Measurements from ENCODE around the gene FADS6.

Gene FADS6

DNA sequence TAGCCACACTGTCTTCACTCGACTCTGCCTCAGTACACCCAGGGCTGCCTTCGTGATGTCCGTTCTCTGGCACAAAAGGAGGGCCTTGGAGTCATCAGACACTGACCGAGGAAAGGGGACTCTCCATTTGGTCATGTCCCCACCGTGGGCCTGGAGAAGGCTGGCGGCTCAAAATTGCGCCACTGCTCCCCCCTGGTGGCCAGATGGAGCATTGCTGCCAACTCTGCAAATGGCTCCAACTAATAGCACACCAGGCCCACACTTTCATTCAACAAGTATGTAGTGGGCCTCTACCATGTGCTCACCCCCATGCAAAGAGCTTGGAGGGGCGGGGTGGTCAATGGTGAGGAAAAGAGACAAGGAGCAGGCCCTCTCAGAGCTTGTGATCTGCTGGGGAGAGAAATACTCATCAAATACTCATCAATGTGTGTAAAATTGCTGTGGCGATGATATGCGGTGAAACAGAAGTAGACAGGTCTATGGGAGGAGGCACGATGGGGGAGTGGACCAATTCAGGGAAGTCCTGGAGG is 28.5 kb downstream of the FADS6 start:
- peak; percentile 84 for DNase-seq

DNA sequence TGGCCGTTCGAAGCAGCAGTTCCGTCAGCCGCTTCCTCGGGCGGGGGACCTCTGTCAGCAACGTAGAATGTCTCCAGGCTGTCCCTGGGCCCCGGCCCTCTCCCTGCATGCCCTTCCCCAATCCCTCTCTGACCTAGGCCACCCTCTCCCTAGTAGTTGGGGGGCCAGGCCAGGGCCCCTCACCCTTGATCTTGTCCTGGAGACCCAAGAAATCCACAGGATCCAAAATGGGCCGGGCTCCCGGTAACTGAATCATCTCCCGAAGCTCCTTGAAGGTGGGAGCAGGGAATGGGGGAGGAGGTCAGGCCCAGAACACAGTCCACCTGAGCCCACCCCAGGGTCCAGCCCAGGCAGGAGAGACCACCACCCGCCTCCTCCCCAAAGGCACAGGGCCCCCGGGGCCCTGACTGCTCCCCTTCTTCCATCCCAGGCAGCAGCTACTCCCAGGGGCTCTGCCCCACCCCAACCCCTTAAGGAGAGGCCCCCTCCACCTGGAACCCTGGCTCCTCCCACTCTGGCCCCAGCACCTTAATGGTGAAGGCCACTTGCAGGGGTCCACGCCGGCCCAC is 29.1 kb downstream of the FADS6 start:
- no peak for DNase-seq

DNA sequence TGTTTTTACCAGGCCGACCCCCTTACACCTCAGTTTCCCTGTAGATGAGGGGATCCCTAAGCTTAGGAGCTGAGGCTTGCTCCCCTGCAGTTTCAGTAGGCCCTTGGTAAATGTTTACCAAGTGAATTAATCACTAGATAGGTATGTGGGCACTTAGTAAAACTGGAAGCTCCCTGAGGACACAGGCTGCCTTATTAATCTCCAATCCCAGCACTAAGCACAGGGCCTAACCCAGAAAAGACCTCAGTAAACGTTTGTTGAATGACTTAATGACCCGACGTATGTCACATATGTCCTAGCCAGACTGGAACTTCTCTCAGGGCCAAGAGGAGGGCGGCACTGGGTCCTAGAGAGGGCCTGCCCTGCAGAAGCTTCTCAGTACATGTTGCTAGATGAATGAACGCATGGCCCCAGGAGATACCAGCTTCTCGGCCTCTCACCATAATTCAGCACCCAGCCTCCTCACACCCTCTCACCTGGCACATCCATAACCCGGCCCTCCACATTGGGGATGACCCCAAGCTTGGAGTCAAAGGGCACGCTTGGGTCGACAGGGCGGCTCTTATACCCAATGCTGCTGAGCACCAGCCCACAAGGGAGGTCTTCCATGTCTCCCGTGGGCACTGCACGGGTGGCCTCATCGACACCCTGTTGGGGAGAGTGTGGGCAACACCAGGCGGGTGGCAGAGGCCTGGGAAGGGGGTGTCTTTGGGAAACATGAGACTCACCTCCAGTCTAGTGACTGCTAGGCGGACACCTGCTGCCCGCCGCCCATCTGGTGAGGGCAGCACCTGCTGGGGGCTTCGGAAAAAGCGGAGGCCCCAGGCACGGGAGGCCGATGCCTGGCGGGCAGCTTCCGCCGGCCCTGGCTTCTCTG is 29.8 kb downstream of the FADS6 start:
- DNase-seq = no peak

DNA sequence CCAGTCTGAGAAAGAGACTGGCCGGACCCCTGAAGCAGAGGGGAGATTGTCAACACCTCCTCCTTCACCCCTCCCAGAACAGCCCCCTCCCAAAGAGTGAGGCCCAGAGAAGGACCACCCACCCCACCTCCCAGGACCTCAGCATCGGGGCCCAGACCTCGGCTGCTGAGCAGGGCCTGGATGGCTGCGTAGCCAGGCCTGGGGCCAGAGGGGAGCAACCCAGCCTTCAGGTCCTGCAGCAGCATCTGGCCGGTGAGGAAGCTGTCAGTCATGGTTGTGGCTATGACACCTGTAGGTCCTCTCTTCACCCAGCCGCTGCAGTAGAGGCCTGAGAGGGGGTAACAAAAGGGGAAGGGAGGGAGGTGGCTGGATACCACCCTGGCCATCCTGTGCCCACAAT is 30.5 kb downstream of the FADS6 start:
- DNase-seq = peak; percentile 31

DNA sequence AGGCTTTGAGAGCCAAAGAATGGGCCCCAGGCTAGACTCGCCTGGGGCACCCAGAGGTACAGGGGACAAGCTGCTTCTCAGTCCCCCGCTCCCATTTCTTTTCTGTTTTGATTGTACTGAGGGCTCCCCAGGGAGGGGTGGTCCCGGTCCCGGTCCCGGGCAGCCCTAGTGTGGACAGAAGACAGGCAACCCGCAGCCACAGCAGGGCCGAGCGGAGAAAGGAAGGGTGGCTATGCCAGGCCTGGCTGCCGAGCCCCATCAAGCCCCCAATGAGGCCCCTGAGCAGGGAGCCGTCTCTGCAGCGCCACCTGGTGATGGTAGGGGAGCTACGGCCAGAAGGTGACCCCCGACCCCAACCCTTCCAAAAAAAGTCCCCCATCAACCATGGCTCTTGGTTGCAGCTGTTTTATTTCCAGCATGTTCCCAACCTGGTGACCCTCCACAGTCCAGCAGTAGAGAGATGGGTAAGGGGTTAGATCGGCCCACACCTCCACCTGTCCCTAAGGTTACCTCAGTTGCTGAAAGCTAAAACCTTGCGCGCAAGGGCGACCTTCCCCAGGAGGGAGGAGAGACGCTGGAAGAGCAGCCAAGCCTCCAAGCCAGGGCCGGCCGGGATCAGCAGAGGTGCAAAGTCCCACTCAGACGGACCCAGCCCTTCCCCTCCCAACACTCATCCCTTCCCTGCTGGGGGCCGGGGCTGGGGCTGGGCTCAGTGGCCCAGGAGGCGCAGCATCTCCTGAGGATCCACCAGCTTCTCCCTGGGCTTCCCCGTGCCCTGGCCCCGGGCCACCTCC is 31.1 kb downstream of the FADS6 start:
- DNase-seq = peak; percentile 68

DNA sequence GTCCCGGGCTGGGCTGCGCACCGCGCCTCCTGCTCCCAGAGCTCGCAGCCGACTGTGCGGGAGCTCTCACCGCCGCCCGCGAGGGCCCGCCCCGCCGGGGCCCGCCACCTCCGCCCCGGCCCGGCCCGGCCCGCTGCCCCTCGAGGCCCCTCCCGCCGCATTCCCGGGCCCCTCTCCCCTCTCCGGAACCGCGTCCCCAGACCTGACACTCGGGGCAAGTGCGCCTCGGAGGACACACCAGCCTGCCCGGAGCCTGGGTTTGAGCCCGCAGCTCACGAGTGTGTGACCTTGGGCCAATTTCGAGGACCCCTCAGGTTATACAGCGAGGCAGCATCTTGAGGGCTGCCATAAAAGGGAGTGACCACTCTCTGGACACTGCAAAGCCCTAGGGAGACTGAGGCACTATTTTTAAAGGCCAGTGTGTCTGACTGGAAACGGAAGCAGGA is 31.7 kb downstream of the FADS6 start:
- peak; percentile 46 for DNase-seq

DNA sequence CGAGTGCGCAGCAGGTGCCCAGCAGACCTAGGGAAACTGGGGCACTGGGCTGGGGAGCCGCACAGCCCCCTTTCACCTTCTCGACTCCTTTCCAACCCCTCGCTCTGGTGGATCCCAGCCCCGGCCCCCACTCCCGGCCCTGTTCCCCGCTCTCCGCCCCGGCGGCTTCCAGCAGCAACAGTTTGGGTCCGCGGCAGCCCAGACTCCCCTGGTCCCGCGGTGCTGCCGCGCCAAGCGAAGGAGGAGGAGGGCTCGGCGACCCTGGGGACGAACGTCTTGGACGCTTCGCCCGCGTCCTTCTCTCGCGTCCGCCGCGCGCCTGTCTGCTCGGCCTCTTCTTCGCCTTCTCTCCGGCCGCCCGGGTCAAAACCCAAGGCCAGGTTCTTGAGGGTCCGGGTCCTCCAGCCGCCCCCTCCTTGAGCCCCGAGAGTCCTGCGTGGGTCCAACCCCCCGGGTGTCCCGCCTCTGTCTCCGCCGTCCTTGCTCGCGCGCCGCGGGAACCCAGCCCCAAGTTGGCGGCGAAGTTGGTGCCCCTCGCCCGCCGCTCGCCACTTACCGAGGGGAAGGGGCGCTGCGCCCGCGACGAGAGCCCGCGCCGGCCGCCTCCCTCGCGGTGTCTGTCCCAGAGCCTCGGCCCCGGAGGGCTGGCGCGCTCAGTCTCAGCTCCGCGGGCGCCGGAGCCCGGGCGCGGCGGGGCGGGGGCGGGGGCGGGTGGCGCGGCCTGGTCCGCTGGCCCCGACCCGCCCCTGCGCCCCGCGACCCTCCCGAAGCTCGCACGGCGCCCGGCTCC is 32.4 kb downstream of the FADS6 start:
- DNase-seq = peak; percentile 33

DNA sequence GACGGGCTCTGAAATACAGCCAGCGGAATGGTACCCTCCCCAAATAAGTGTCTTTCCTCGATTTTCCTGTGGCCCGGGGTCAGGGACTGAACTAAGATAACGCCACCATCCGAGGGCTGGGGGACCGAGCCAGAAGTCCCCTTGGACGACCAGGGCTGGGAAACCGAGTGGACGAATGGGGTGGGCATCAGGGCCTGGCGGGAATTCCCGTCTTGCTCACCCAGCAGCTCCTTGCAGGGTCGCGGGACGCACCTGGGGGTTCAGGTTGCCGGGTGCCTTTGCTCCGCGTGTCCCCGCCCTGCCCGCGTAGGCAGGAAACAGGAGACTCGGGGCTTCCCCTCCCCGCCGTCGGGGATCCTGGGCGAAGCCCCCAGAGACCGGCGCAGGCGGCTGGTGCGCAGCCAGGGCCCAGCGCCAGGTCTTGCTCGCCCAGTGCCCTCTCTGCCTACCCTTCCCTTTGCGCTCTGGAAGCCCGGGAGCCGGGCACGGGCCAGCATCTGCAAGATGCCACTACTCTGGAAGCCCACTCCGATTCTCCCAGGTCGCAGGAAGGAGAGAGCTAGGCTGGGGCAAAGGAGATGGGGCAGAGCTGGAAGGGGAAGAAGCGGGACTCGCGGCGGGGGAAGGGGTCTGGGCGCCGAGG is 33.1 kb downstream of the FADS6 start:
- DNase-seq = peak; percentile 50

DNA sequence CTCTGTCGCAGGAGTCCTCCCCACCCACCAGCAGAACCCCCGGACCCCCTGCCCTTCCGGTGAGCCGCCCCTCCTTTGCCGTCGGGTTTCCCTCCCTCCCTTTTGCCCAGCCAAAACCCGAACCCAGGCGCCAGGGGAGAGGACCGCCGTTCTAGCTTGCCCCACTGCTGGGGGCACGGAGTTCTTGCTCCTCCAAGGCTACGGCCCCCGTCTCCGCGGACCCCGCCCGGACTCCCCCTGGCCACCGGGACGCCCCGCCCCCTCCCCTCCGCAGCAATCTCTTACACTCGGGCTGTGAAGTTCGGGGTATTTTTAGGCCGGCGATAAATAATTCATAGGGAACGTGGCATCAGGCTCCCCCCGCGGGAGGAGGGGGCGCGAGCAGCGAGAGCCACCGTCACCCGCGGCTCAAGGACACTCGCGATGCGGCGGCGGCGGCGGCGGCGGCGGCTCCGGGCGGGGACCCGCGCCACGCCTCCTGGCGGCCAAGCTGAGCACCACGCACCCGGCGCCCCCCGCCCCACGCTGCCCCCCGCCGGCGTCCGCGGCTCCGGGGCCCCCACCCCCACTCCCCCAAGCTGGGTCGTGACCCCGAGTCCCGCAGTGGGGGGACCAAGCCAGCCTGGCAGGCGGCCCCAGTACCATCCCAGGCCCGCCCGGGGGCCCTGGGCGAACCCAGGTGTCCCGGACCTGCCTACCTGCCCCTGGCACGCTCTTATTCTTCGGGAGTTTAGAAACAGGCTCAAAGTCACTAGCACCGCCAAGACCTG is 33.8 kb downstream of the FADS6 start, which contains the start of gene GRIN2C:
GRIN2C (minus strand) TSS at position 427 of the 770 bp plus-strand sequence. CDS start 4,793 bp downstream, outside the sequence.
- DNase-seq = peak; percentile 55

DNA sequence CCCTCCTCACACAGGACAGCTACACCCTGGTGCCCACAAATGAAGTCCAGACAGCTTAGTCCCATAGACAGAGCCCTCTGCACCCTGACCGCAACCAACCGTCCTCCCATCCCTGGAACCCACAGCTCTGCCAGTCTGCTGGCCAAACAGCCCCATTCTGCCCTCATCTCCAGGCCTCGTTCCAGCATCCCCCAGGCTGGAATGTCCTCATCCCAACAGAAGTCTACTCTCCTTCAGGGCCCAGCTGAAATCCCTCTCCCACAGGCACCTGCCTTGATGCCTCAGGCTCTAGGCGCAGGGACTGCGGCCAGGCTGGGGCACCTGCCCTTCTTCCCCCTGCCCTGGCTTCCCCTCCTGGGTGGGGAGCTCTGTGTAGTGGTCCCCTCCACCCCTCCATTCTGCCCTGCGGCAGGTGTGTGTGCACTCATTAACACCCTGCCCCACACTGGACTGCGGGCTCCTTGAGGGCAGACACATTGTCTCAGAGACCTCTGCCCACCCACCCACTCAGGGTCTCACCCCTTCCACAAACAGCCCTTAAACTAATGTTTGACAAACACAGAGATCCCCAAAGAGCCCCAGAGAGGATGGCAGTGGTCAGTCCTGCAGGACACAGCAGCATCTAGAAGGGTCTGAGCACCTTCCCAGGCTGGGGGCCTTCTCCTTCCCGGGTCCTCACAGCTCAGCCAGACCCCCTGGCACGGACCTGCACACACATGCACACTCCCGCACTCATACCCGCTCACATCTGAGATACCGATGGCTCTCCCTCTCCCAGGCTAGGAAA is 34.6 kb downstream of the FADS6 start:
- no peak for DNase-seq

DNA sequence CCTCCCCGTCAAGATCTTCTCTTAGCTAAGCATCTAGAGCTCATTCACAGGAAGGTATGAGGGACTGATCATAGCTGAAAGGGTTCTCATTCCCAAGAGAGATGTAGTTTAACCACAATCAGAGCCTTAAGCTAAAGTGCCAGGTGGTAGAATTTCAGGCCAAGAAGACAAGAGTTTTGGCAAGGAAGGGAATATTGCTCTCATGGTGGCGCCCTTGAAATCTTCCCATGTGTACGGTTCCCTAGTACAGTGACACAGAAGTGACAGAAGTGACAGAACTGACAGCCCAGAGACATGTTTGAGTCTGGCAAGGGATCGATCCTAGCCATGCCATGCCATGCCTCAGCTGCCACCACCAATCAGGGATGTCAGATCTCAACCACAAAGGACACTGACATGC is 36.2 kb downstream of the FADS6 start:
- DNase-seq = no peak

DNA sequence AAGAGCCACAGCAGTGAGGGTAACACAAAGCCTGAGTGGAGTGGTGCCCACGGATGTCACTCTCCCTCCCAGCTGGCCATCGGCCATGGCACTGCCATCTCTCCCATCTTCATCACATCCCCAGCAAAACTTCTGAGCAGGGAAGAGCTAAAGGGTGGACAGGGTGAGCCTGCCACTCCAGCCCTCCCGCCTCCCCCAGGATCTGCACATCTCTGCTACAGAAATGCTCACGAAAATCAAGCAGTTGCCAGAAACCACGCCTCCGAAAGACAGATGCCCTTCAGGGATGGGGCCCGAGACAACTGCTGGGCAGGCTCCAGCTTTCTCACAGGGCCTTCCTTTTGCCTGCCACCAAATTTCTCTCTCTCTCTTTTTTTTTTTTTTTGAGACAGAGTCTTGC is 37.3 kb downstream of the FADS6 start:
- no peak for DNase-seq

DNA sequence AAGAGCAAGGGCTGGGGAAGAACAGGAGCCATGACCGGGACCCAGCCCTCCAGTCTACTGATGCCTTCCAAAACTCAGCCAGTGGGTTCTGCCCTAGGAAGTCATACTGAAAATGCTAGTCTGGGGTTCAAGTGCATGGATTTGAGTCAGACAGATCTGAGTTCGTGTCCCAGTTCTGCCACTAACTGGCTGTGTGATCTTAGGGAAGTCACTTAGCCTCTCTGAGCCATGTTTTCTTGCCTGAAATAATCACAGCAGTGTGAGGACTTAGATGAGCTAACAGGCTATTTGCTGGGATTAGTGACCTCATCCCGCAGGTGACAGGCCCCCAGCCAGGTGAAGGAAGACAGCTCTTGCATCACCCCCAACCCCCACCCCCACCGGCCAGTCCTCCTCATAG is 38.1 kb downstream of the FADS6 start:
- DNase-seq = peak; percentile 38

DNA sequence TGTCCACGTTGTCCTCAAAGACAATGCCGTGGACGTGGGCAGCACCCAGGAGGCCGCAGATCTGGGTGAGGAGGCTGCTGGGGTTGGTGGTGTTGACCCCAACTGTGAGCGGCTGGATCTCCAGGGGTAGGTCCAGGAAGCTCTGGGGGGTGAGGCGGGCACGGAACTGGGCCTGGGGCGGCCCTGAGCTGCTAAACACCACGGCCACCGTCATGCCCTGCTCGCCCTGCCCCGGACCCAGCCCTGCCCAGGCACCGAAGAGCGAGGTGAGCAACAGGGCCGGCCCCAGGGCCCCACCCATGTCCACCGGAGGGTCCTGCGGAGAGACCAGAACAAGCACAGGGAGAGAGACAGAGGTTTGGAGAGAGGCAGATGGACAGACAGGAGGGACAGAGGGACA is 38.6 kb downstream of the FADS6 start:
- no peak for DNase-seq

DNA sequence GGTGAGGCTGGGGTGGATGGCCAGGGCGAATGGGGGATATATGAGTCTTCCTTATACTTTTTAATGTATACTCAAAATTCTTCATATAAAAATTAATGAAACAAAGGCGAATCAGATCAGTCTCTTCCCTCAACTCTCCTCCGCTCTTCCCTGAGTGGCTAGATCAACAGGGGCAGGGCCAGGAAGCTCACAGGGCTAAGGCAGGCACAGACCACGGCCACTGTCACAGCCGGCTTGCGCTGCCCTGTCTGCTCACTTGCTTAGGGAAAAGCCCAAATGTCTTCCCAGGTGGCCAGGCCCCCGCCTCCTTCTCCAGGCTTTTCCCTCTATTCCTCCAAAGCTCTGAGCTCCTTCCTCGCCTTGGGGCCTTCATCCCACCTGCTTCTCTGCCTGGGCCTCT is 39.8 kb downstream of the FADS6 start:
- no peak for DNase-seq

DNA sequence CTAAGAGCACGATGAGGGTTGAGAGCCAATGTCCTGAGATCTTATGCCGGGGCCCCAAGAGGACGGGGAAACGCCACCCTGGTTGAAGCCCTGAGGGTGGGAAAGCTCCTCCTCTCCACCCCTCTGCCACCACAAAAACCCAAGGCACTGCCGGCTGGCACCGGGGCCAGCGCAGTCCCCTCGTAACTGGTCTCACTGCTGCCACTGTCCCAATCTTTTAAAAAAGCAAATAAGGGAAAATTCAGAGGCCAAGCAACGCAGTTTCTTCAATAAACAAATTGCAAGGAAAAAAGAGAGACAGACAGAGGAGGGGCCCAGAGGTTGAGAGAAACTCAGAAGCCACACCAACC is 40.4 kb downstream of the FADS6 start:
- no peak for DNase-seq

DNA sequence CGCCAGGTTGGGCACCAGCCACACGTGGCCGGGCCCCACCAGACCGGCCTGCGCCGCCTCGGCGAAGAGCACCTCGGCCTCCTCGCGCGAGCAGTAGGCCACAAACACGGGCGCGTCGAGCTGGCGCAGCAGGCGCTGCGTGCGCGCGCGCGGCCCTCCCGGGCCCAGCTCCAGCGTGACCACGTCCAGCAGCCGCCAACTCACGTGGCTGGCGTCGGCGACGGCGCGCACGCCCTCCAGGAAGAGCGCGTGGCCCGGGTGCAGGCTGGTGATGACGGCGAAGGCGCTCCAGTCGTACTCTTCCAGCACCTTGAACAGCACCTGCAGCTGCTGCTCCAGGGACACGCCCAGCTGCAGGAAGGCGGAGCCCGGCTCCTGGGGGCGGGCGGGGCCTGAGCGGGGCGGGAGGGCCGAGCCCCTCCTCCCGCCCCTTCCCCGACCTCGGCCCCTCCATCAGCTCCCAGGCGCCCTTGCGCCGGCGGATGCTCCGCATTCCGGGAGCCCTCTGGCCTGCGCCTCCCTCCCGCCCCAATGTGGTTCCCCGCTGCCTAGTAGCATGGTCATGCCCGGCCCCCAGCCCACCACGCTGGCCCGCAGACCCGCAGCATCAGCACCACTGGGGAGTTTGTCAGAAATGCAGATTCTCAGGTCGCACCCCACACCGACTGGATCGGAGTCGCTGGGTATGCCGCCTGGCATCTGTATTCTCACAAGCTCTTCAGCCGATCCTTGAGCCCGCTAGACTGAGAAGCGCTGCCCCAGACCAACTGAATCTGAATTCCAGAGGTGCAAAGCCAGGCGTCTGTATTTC is 41.0 kb downstream of the FADS6 start:
- DNase-seq = peak; percentile 96

DNA sequence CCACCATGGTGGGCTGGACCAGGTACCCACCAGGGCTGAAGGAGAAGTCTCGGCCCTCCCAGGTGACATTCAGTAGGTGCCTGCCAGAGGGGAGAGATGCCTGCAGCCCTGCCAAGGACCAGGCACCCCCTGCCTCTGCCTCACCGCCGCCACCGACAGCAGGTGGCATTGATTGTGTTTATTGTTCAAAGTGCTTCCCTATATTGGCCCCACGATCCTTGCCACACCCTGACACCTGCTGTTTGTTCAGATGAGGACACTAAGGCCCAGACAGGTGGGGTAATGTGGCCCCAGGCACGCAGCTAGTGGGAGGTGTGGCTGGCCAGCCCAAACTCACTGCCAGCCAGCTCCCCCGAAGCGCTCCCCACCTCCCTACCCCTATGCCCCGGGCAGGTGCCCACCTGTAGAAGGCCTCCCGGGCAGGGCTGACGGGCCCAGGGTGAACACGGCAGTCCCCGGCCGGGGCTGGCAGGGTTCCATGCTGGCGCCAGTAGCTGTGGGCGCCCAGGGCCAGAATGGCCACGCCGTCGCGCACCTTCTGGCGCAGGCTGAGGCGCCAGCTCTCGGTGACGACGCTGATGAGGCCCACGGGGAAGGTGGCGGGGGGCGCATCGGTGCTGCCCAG is 41.7 kb downstream of the FADS6 start:
- peak; percentile 97 for DNase-seq

DNA sequence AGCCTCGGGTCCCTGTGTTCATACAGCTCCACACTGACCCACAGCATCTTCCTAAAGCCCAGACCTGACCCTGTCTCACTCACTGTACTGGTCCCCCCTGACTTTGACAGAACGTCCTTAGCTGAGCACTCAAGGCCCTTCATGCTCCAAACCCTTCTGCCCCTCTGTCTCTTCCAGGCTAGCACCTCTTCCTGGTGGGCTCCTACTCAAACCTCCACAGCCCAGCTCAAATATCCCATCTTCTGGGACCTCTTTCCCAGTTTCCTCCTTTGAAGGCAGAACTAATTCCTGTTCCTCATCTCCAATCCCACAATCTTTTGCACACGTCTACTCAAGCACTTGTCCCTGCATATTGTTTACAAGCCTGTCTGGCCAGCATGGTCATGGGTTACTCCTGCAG is 42.5 kb downstream of the FADS6 start:
- peak; percentile 91 for DNase-seq

All from DMS53 (cell line).